Heart left ventricle (tissue), 13 donors: ENCODE measurements around the gene AGR3.

Experiments
- CTCF ChIP-seq, 12 donors: fragments of 200-600 bp; sonication (generic) in 4 of 12; IDR thresholded peaks; one replicate each; pipeline versions ENCODE4 v1.5.0 to v1.8.0; 2018 to 2022; ENCODE audit warnings: antibody characterized with exemption in 12 of 12, mild to moderate bottlenecking in 5 of 12
- POLR2A ChIP-seq, 2 donors: fragments of 450-650 bp; IDR thresholded peaks; one replicate each; pipeline ENCODE4 v1.6.1; 2017; ENCODE audit warnings: antibody characterized with exemption in 2 of 2, mild to moderate bottlenecking in 2 of 2, moderate library complexity in 2 of 2
- donor health status: ischemic (EF 13 %, LVEDD 7.1; RV severe dilation, severe dysfunction).
- donor health status: DM: no; HTN: yes; CAD: no.
- donor health status: DM: no; HTN: no; CAD: no.
- donor health status: ischemic (EF 25% LVEDD 6.9; RV normal size, moderate dysfunction).
- donor health status: ischemic (EF 25% LVEDD 5.7; RV mildly dilated, moderate dysfunction).
- donor health status: ischemic (EF 35%, LVEDD 5.7; RV mildly dilated, moderate dysfunction).
- donor health status: nonischemic (EF 11% LVEDD 7.7; RV severe dilation, severe dysfunction).
- donor health status: DM: yes; HTN: yes; CAD: no.
- donor health status: PGD.
- donor health status: ischemic (EF 29% LVEDD 5.4; RV normal size, mild dysfunction).
- donor health status: nonischemic (EF 23%, LVEDD 6.1; RV moderate dilation, normal function).

GRCh38 chr7:16850614-16851466, 30.9 kb downstream of the AGR3 start:
- TF ChIP-seq CTCF (IDR thresholded peaks at IDR 0.05) (no peak), POLR2A (IDR thresholded peaks at IDR 0.05) (no peak)
